Bronchial epithelial cell (primary cell): ENCODE data around the gene MT1H. TPM values are rescaled to one million over a fixed set of nuclear protein-coding genes. Genes with fewer than 3 reads are reported as not detected.

Source experiments
- DNase-seq: peaks from one replicate; pipeline ENCODE4 v3.0.0-alpha.2; 2010; ENCODE audit warnings: low read depth
- FAIRE-seq: peaks from 2 replicates; lab custom pipeline; 2011; peaks lifted over from hg19 to GRCh38; lab: Jason Lieb, UNC
- H3K27me3 ChIP-seq: 2 replicates; pipeline ENCODE4 v1.5.1; 2011; ENCODE audit warnings: low read length; ENCODE audit not compliant: control insufficient read depth, insufficient read depth
- H3K36me3 ChIP-seq: 2 replicates; pipeline ENCODE4 v1.5.1; 2011; ENCODE audit warnings: low read length; ENCODE audit not compliant: control insufficient read depth, insufficient read depth
- H3K4me3 ChIP-seq: 2 replicates; pipeline ENCODE4 v1.5.1; 2011; ENCODE audit warnings: mild to moderate bottlenecking, low read depth, low read length, control low read depth
- CTCF ChIP-seq: IDR thresholded peaks from 2 replicates; pipeline ENCODE4 v1.5.1; 2011; ENCODE audit warnings: mild to moderate bottlenecking, moderate library complexity, low read length, control low read depth, inconsistent platforms; ENCODE audit not compliant: insufficient read depth, severe bottlenecking
- total RNA-seq: library from RNA; depleted of rRNA; stranded (reverse); fragments of >200 nt; gene quantifications from 2 replicates; pipeline ENCODE4 v1.2.1, GENCODE V29; 2014

MT1H gene
- total RNA-seq, 1 donor from 2014 or later, result not detected

- Histone ChIP-seq H3K36me3 (no peaks in the 10 kb centered on the region), H3K27me3 (peaks cover 28% of the 10 kb centered on the region), H3K4me3 (no peak overlapping the region)
- no peak for TF ChIP-seq CTCF
- FAIRE-seq (no peak), DNase-seq (no peak)
Observed at GRCh38 chr16:56634715-56635440, 34.7 kb upstream of the MT1H start.

GRCh38 chr16:56635441-56635967 is 34.1 kb upstream of the MT1H start:
- DNase-seq (no peak), FAIRE-seq (no peak)
- peaks cover 28% of the 10 kb centered on the region for H3K27me3 ChIP-seq
- H3K36me3 ChIP-seq, result no peaks in the 10 kb centered on the region
- H3K4me3 ChIP-seq, result no peak overlapping the region
- no peak for TF ChIP-seq CTCF

- Histone ChIP-seq H3K27me3 (peaks cover 28% of the 10 kb centered on the region), H3K4me3 (no peak overlapping the region), H3K36me3 (no peaks in the 10 kb centered on the region)
- FAIRE-seq (no peak), DNase-seq (no peak)
- TF ChIP-seq CTCF, result no peak
Observed at GRCh38 chr16:56636616-56637413, 32.8 kb upstream of the MT1H start.

GRCh38 chr16:56637814-56638750 is 31.5 kb upstream of the MT1H start, which contains the start of gene MT1A:
TSS of gene MT1A (plus strand) at chr16:56638666. CDS start at chr16:56638739, 73 bp downstream.
- no peak for FAIRE-seq
- peaks cover 23% of the 10 kb centered on the region for H3K27me3 ChIP-seq

More at GRCh38 chr16:56637814-56638750, 31.5 kb upstream of the MT1H start, which contains the start of gene MT1A:
- Histone ChIP-seq H3K4me3 (peak within 1 kb of the TSS; percentile 29), H3K36me3 (no peaks in the 10 kb centered on the region)
- DNase-seq, result no peak
- no peak for TF ChIP-seq CTCF
